Naive thymus-derived CD4-positive, alpha-beta T cell (primary cell): Measurements from ENCODE around the gene PVALB. TPM values are rescaled to one million over a fixed set of nuclear protein-coding genes. Genes with fewer than 3 reads are reported as not detected.

Source experiments
- ATAC-seq: fragments of 150-1000 bp; cut with Tn5 transposase; 2 replicates; pipeline ENCODE4 v1.10.0; 2021; ENCODE audit warnings: mild to moderate bottlenecking, moderate library complexity
- CTCF ChIA-PET: fragments of 350-600 bp; sonication (Branson Sonifier 250); formaldehyde crosslinking; loops from one replicate; lab custom pipeline; 2021; ENCODE audit warnings: antibody characterized with exemption; lab: Charles Lee
- POLR2A ChIA-PET: fragments of 350-600 bp; sonication (Branson Sonifier 250); formaldehyde crosslinking; loops from one replicate; lab custom pipeline; 2021; ENCODE audit warnings: antibody characterized with exemption, inconsistent platforms; lab: Charles Lee
- DNase-seq, 9 donors: peaks; one replicate each; pipeline versions ENCODE4 v3.0.0 to v3.0.0-alpha.2; 2020 to 2022; ENCODE audit warnings: mixed read lengths in 1 of 9
- H3K27ac ChIP-seq: one replicate; pipeline ENCODE4 v1.7.0; 2013; ENCODE audit warnings: mild to moderate bottlenecking, low read depth, low read length, moderate library complexity
- H3K27me3 ChIP-seq, 2 donors: one replicate each; pipeline ENCODE4 v1.7.0; 2013; ENCODE audit warnings: low read length in 2 of 2, mild to moderate bottlenecking in 2 of 2, moderate library complexity in 2 of 2; ENCODE audit not compliant: control insufficient read depth in 2 of 2, insufficient read depth in 2 of 2
- H3K36me3 ChIP-seq, 3 experiments: 1 replicate in 2 of 3; 2 replicates in 1 of 3; pipeline ENCODE4 v1.7.0; 2013; ENCODE audit warnings: low read length in 3 of 3, mild to moderate bottlenecking in 3 of 3, moderate library complexity in 1 of 3; ENCODE audit not compliant: insufficient read depth in 3 of 3, control insufficient read depth in 2 of 3
- H3K4me1 ChIP-seq, 2 donors: one replicate each; pipeline ENCODE4 v1.7.0; 2013; ENCODE audit warnings: low read length in 2 of 2, mild to moderate bottlenecking in 2 of 2, moderate library complexity in 1 of 2; ENCODE audit not compliant: control insufficient read depth in 2 of 2, insufficient read depth in 2 of 2
- H3K4me3 ChIP-seq: 2 replicates; pipeline ENCODE4 v1.7.0; 2013; ENCODE audit warnings: mild to moderate bottlenecking, low read length
- H3K9me3 ChIP-seq, 3 experiments: 1 replicate in 2 of 3; 2 replicates in 1 of 3; pipeline ENCODE4 v1.7.0; 2013; ENCODE audit warnings: low read length in 3 of 3; ENCODE audit not compliant: control insufficient read depth in 2 of 3
- H3K27ac Mint-ChIP-seq, 9 donors: one replicate each; pipeline ENCODE4 v1.8.0; 2020 to 2022; ENCODE audit warnings: mixed read lengths in 9 of 9, mild to moderate bottlenecking in 8 of 9, moderate library complexity in 5 of 9, inconsistent platforms in 2 of 9
- H3K27me3 Mint-ChIP-seq, 5 donors: one replicate each; pipeline ENCODE4 v1.8.0; 2021 to 2022; ENCODE audit warnings: mixed read lengths in 5 of 5, mild to moderate bottlenecking in 1 of 5
- H3K36me3 Mint-ChIP-seq, 5 donors: one replicate each; pipeline ENCODE4 v1.8.0; 2020 to 2022; ENCODE audit warnings: mixed read lengths in 5 of 5, mild to moderate bottlenecking in 3 of 5, inconsistent platforms in 1 of 5
- H3K4me1 Mint-ChIP-seq, 7 donors: one replicate each; pipeline ENCODE4 v1.8.0; 2020 to 2022; ENCODE audit warnings: mixed read lengths in 7 of 7, mild to moderate bottlenecking in 3 of 7, inconsistent platforms in 1 of 7
- H3K4me3 Mint-ChIP-seq, 10 donors: one replicate each; pipeline ENCODE4 v1.8.0; 2020 to 2022; ENCODE audit warnings: mild to moderate bottlenecking in 10 of 10, mixed read lengths in 10 of 10, moderate library complexity in 6 of 10, inconsistent platforms in 2 of 10
- H3K9me3 Mint-ChIP-seq, 11 donors: one replicate each; pipeline ENCODE4 v1.8.0; 2020 to 2022; ENCODE audit warnings: mixed read lengths in 11 of 11, mild to moderate bottlenecking in 4 of 11, inconsistent platforms in 1 of 11, moderate library complexity in 1 of 11
- intact Hi-C, 2 donors: fragments of 100-400 bp; cut with micrococcal nuclease; formaldehyde crosslinking; loops; one replicate each; pipeline ENCODE4 v1.15.1; 2023
- polyA plus RNA-seq, 2 donors: library from polyadenylated mRNA; unstranded; fragments of 300-500 nt; fragmentation: Illumina TruSeq; gene quantifications; one replicate each; pipeline ENCODE4 v1.2.3, GENCODE V29; 2021
- total RNA-seq, 6 experiments: library from RNA in 5 of 6; stranded (reverse) in 5 of 6; gene quantifications; 1 replicate in 5 of 6; 2 replicates in 1 of 6; pipeline ENCODE4 v1.2.3 and lab custom pipeline; 2021 to 2026

PVALB gene
- total and polyA plus RNA-seq, 7 experiments from 2014 or later = not detected

DNA sequence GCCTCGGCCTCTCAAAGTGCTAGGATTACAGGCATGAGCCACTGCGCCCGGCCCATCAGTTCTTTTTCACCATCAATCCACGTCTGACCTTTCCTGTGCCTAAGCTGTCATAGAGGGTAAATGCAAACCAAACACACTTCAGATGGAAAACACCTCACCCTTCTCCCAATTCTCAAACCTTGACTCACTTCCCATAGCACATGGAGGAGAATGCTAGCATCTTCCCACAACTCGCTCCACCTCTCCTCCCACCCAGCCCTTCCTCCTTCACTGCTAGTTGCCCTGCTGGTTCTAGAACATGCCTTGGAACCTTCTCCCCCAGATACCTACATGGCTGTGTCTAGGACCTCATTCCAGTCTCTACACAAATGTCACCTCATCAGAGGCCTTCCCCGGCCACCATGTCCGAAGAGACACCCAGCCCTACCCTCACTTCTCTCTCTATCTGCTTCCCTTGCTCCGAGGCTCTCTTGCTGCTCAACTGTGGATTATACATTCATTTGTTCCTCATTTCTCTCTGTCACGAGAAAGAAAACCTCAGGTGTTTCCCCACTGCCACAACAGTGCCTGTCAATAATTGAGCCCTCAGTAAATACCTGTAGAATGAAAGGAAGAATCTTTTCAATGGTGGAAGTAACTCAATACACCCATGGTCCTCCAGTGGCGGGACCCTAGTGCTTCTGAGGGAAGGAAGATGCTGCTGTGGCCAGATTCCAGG, 22.7 kb upstream of the PVALB start:
- Histone ChIP-seq H3K36me3 (no peaks in the 10 kb centered on the region), H3K4me3 (no peak overlapping the region), H3K4me1 (no peaks in the 10 kb centered on the region), H3K27ac (no peak overlapping the region), H3K9me3 (no peaks in the 10 kb centered on the region), H3K27me3 (peaks cover 0 to 4% of the 10 kb centered on the region in 2 donors)
- Mint-ChIP-seq H3K9me3 (peaks cover 0 to 17% (median 7%) of the 10 kb centered on the region in 11 donors), H3K36me3 (peaks cover 0 to 17% (median 0%) of the 10 kb centered on the region in 5 donors), H3K27me3 (peaks cover 30 to 41% (median 32%) of the 10 kb centered on the region in 5 donors), H3K27ac (no peak overlapping the region), H3K4me3 (no peak overlapping the region), H3K4me1 (peaks cover 0 to 8% (median 0%) of the 10 kb centered on the region in 7 donors)
- ATAC-seq = no peak
- DNase-seq = no peak
- POLR2A ChIA-PET = no interaction called here
- CTCF ChIA-PET = no interaction called here
- intact Hi-C loops = no loop called here

GRCh38 chr22:36838119-36839030, 21.5 kb upstream of the PVALB start:
- peaks cover 0 to 8% (median 0%) of the 10 kb centered on the region in 7 donors for H3K4me1 Mint-ChIP-seq
- Histone ChIP-seq H3K4me1 (no peaks in the 10 kb centered on the region), H3K4me3 (no peak overlapping the region), H3K27me3 (peaks cover 0 to 4% of the 10 kb centered on the region in 2 donors), H3K9me3 (no peaks in the 10 kb centered on the region), H3K27ac (no peak overlapping the region), H3K36me3 (no peaks in the 10 kb centered on the region)
- peaks cover 0 to 17% (median 7%) of the 10 kb centered on the region in 11 donors for H3K9me3 Mint-ChIP-seq
- no peak overlapping the region for H3K27ac Mint-ChIP-seq
- peaks cover 29 to 39% (median 32%) of the 10 kb centered on the region in 5 donors for H3K27me3 Mint-ChIP-seq
- DNase-seq (no peak), ATAC-seq (no peak)
- no peak overlapping the region for H3K4me3 Mint-ChIP-seq
- POLR2A ChIA-PET = no interaction called here
- intact Hi-C loops = no loop called here
- CTCF ChIA-PET = no interaction called here
- H3K36me3 Mint-ChIP-seq = peaks cover 0 to 17% (median under 1%) of the 10 kb centered on the region in 5 donors

- Histone ChIP-seq H3K9me3 (no peaks in the 10 kb centered on the region), H3K4me1 (peaks cover 4 to 5% of the 10 kb centered on the region in 2 donors), H3K27ac (no peak overlapping the region), H3K36me3 (no peaks in the 10 kb centered on the region), H3K27me3 (no peaks in the 10 kb centered on the region), H3K4me3 (no peak overlapping the region)
- DNase-seq (no peak), ATAC-seq (no peak)
- ChIA-PET POLR2A (no interaction called here), CTCF (interaction anchor here (0.7 kb wide), 1 partner anchor 24 kb away, joined by 3 read pairs; no protein-coding TSS in a partner anchor)
- Mint-ChIP-seq H3K36me3 (peaks cover 0 to 21% (median 4%) of the 10 kb centered on the region in 5 donors), H3K27ac (no peak overlapping the region), H3K9me3 (peaks cover 0 to 17% (median 7%) of the 10 kb centered on the region in 11 donors), H3K4me3 (no peak overlapping the region), H3K4me1 (peaks cover 3 to 19% (median 9%) of the 10 kb centered on the region in 7 donors), H3K27me3 (peaks cover 31 to 51% (median 36%) of the 10 kb centered on the region in 5 donors)
- intact Hi-C loops = no loop called here
Measured at GRCh38 chr22:36835903-36836302, 19.1 kb upstream of the PVALB start.

DNA sequence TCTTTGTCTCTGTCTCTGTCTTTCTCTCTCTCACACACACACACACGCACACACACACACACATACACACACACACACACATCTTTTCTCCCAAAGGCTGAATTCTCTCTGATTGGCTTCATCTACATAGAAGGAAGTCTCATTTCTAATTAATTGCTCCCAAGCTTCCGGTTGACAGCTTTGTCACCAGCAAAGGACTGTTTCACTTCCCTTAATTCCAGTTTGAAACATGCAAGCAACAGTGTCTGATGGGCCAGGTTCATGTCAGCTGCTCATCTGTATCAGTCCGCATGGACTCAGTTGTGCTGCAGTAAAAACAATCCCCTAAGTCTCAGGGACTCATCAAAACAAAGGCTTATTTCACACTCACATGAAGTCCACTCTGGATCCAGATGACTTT, 16.2 kb upstream of the PVALB start:
- Histone ChIP-seq H3K4me1 (peaks cover 5 to 15% of the 10 kb centered on the region in 2 donors), H3K4me3 (no peak overlapping the region), H3K36me3 (no peaks in the 10 kb centered on the region), H3K9me3 (no peaks in the 10 kb centered on the region), H3K27ac (no peak overlapping the region), H3K27me3 (peaks cover 0 to 4% of the 10 kb centered on the region in 2 donors)
- ChIA-PET CTCF (interaction anchor here (0.6 kb wide), 1 partner anchor 834 kb away, joined by 6 read pairs; no protein-coding TSS in a partner anchor), POLR2A (no interaction called here)
- H3K27ac Mint-ChIP-seq = no peak overlapping the region
- intact Hi-C loops = no loop called here
- DNase-seq (no peak), ATAC-seq (peak; percentile 67)
- no peak overlapping the region for H3K4me3 Mint-ChIP-seq
- peaks cover 27 to 68% (median 47%) of the 10 kb centered on the region in 5 donors for H3K27me3 Mint-ChIP-seq
- H3K9me3 Mint-ChIP-seq = peaks cover 0 to 11% (median 6%) of the 10 kb centered on the region in 11 donors
- peaks cover 13 to 30% (median 25%) of the 10 kb centered on the region in 7 donors for H3K4me1 Mint-ChIP-seq
- peaks cover 0 to 14% (median 4%) of the 10 kb centered on the region in 5 donors for H3K36me3 Mint-ChIP-seq

GRCh38 chr22:36831717-36832116, 14.9 kb upstream of the PVALB start:
- Mint-ChIP-seq H3K27me3 (peaks cover 21 to 59% (median 47%) of the 10 kb centered on the region in 5 donors), H3K27ac (peak overlapping the region in 1 of 9 donors; percentile 52), H3K4me3 (no peak overlapping the region), H3K36me3 (peaks cover 0 to 4% (median 4%) of the 10 kb centered on the region in 5 donors), H3K9me3 (peaks cover 0 to 5% (median 0%) of the 10 kb centered on the region in 11 donors), H3K4me1 (peaks cover 14 to 30% (median 25%) of the 10 kb centered on the region in 7 donors)
- POLR2A ChIA-PET = no interaction called here
- no peak overlapping the region for H3K4me3 ChIP-seq
- ATAC-seq (no peak), DNase-seq (no peak)
- peaks cover 5 to 15% of the 10 kb centered on the region in 2 donors for H3K4me1 ChIP-seq
- no peaks in the 10 kb centered on the region for H3K9me3 ChIP-seq
- H3K27me3 ChIP-seq = peaks cover 0 to 4% of the 10 kb centered on the region in 2 donors
- H3K27ac ChIP-seq = no peak overlapping the region
- CTCF ChIA-PET = no interaction called here
- intact Hi-C loops = no loop called here
- H3K36me3 ChIP-seq = no peaks in the 10 kb centered on the region

DNA sequence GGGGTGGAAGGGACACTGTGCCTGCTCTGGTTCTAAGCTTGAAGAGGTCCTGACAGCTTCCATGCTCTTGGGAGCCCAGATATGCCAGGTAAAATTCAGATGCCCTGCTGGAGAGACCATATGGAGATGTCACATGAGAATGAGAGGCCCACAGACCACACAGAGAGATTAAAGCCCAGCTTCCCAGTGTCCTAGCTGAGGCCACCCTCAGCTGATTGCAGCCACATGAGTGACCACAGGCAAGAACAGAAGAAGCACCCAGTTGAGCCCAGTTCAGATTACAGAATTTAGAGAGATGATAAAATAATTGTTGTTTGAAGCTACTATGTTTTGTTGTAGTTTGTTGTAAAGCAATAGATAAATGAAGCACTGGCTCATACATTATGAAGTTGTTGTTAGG, 14.4 kb upstream of the PVALB start:
- Histone ChIP-seq H3K27ac (no peak overlapping the region), H3K27me3 (peaks cover 0 to 4% of the 10 kb centered on the region in 2 donors), H3K36me3 (no peaks in the 10 kb centered on the region), H3K4me1 (peaks cover 5 to 15% of the 10 kb centered on the region in 2 donors), H3K4me3 (no peak overlapping the region), H3K9me3 (no peaks in the 10 kb centered on the region)
- Mint-ChIP-seq H3K36me3 (peaks cover 0 to 4% (median 4%) of the 10 kb centered on the region in 5 donors), H3K27me3 (peaks cover 21 to 58% (median 47%) of the 10 kb centered on the region in 5 donors), H3K9me3 (peaks cover 0 to 5% (median 0%) of the 10 kb centered on the region in 11 donors), H3K27ac (peak overlapping the region in 1 of 9 donors; percentile 59), H3K4me3 (peak overlapping the region in 4 of 10 donors; percentile 3 to 41 (median 14)), H3K4me1 (peaks cover 14 to 30% (median 25%) of the 10 kb centered on the region in 7 donors)
- no peak for DNase-seq
- ChIA-PET CTCF (no interaction called here), POLR2A (no interaction called here)
- intact Hi-C loops = no loop called here
- no peak for ATAC-seq
